ENCODE results near the gene SPEG.

The SPEG gene

DNA sequence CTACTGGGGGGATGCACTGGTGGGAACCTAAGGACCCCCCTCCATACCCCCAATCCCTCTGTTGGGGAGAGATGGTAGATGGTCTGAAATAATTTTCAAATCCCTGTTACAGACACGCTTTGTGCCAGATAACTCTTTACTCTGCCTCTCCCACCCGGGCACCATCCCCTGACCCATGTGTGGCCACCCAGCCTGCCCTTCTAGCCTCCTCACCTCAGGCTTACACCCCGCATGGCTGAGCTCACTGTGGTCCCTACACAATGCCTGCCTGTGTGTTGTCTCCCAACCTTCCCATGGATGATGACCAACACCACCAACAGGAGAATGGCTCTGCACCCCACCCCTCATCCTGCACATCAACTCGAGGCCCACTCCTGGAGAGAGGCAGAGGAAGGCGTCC is 15.0 kb downstream of the SPEG start:
- no peak for DNase-seq (ENCODE audit: low spot score)
- CTCF ChIA-PET, result no interaction called here
- 0 out of 2 replicates have a peak overlapping the region, but pooled peaks have one; percentile 5 for H3K27ac ChIP-seq
- TF ChIP-seq, protein P1, sequence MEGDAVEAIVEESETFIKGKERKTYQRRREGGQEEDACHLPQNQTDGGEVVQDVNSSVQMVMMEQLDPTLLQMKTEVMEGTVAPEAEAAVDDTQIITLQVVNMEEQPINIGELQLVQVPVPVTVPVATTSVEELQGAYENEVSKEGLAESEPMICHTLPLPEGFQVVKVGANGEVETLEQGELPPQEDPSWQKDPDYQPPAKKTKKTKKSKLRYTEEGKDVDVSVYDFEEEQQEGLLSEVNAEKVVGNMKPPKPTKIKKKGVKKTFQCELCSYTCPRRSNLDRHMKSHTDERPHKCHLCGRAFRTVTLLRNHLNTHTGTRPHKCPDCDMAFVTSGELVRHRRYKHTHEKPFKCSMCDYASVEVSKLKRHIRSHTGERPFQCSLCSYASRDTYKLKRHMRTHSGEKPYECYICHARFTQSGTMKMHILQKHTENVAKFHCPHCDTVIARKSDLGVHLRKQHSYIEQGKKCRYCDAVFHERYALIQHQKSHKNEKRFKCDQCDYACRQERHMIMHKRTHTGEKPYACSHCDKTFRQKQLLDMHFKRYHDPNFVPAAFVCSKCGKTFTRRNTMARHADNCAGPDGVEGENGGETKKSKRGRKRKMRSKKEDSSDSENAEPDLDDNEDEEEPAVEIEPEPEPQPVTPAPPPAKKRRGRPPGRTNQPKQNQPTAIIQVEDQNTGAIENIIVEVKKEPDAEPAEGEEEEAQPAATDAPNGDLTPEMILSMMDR (conservative IDR thresholded peaks at IDR 0.05; ENCODE audit: low read depth), result no peak
- POLR2A ChIA-PET (ENCODE audit: low non-redundant PET), result no interaction called here

DNA sequence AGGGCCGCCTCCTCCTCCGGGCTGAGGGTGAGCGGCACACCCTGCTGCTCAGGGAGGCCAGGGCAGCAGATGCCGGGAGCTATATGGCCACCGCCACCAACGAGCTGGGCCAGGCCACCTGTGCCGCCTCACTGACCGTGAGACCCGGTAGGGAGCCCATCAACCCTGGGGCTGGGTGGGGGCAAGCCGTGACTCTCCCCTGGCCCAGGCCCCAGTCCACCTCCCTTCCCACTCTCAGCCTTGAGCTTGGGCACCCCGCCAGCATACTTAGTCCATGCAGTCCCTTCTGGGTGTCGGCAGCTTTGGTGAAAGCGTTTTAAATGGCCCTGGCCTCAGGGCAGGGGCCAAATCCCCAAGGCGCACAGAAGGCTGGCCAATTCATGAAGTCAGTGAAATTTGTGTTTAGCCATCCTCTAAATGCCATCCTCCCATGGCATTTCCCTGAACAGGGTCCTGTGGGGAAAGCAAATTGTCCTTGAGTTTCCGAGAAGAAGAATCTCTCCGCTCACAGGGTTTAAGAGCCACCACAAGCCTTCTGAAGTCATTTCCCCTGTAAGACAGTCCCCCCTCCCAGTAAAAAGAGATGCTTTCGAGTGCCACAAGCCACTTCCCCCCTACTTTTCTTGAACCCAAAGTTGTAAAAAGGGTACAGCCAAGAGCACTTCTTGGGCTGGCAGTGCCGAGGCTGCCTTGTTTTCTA is 17.2 kb downstream of the SPEG start:
- peak overlapping the region; percentile 88 for H3K27ac ChIP-seq
- CTCF ChIA-PET, result interaction anchor here (0.5 kb wide), 1 partner anchor 49 kb away, joined by 4 read pairs; no protein-coding TSS in a partner anchor
- POLR2A ChIA-PET (ENCODE audit: low non-redundant PET), result no interaction called here
- no peak for DNase-seq (ENCODE audit: low spot score)
- TF ChIP-seq, protein P1 (conservative IDR thresholded peaks at IDR 0.05; ENCODE audit: low read depth), result no peak

DNA sequence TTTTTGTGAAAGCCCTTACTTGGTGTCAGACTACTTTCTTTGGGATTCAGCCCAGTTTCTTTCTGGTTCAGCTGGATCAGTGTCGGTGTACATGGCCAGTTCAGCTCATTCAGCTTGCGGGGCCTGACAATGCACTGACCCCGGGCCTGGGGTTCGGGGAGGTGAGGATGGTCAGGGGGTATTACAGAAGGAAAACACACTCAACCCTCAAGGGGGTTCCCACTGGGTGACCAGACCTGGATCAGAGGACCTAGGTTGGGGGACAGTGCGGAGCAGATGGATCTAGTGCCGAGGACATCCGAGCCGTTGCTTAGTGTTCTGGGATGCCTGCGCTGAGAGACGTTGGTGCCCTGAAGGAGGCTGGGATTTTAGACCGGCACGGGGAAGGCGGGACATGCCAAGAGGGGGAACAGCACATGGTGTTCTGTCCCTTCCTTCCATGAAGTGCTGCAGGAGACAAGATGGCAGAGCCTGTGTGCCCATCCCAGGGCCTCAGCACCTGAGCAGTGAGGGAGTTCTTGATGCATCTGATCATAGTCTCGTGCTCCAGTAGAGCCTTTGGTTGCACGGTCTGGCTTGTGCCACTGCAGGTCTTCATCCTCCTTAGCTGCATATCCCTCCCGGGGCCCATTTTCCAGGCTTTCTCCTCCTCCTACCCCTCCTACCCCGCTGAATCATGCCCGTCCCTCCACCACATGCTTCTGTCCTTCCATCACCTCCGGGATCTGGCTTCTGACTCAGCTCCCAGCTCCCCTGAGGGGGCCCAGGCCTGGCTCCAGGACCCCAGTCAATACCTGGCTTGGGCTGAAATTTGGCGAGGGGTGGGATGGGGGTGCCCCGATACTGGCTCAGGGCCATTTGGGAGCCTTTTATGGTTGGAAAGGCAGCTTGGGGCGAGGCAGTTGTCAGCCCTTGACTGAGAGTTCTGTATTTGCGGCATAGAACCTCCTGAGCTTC is 18.0 kb downstream of the SPEG start:
- H3K27ac ChIP-seq, result peak overlapping the region; percentile 88
- ChIA-PET POLR2A (ENCODE audit: low non-redundant PET) (interaction anchor here (1.1 to 1.3 kb wide), 3 partner anchors 8 to 65 kb away, joined by 3 to 5 read pairs (median 4); partner anchors contain the start of gene DNPEP), CTCF (interaction anchor here (1.0 to 1.3 kb wide), 2 partner anchors 43 to 88 kb away, joined by 3 read pairs; no protein-coding TSS in a partner anchor)
- TF ChIP-seq, protein P1 (conservative IDR thresholded peaks at IDR 0.05; ENCODE audit: low read depth), result no peak
- DNase-seq (ENCODE audit: low spot score), result peak; percentile 97

DNA sequence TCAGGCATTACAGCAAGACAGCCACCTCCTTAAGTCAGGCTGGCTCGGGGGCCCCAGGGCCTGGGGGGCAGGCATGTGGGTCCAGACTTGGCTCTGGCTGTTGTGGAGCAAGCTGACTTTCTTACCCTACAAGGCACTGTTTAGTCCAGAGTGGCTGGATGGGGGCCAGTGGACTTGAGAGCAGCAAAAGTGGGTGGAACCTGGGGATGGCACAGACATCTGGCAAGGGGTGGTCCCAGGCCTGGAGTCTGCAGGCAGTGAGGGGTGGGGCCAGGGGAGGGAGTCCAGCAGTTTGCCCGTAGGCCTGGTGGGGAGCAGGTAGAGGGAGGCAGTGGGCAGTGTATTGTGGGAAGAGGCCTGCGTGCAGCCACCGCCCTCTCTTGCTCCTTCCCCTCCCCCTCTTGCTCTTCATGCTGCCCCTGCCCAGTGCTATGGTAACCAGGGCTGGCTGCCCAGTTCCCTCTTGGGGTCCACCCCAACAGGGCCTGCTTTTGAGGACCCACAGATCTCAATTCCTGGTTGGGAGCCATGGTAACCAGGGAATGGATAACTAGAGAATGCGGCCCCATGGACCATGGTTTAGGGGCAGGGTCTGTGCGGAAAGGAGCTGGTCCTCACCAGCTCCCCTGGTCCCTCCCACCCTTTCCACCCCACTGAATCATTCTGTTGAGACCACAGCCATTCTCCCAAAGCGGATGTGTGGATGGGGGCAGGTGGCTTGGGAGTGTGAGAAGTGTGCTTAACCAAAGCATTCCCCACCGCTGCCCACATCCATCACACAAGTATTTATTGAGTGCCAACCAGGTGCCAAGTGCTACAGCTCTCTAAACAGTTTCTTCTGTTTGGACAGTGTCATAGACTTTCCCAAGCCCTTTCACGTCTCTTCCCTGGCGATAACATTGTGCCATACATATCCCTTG is 19.3 kb downstream of the SPEG start:
- DNase-seq (ENCODE audit: low spot score), result peak; percentile 36
- CTCF ChIA-PET, result interaction anchor here (0.6 to 1.3 kb wide), 3 partner anchors 41 to 87 kb away, joined by 3 read pairs; no protein-coding TSS in a partner anchor
- TF ChIP-seq, protein P1 (conservative IDR thresholded peaks at IDR 0.05; ENCODE audit: low read depth), result no peak
- peak overlapping the region; percentile 88 for H3K27ac ChIP-seq
- POLR2A ChIA-PET (ENCODE audit: low non-redundant PET), result interaction anchor here (1.1 to 1.3 kb wide), 3 partner anchors 10 to 66 kb away, joined by 3 to 5 read pairs (median 4); partner anchors contain the start of gene DNPEP

DNA sequence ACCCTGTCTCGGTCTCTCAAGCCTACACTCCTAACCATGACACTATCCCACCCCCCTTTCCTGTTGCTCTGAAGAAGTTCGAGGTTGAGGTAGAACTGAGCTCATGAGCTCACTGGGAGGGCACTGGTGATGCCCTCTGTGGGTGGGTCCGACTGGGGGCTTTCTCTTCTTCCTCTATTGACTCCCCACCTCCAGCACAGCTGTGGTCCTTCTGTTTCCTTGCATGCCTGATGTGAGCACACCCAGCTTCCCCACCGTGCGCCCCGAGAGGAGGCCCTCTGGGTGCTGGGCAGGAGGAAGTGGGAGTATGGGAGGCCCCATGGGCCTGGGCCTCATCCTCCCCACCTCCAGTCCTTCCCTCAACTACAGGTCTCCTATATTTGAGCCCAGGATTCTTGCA is 20.9 kb downstream of the SPEG start:
- DNase-seq (ENCODE audit: low spot score), result no peak
- no peak overlapping the region for H3K27ac ChIP-seq
- CTCF ChIA-PET, result interaction anchor here (1.1 kb wide), 1 partner anchor 16 kb away, joined by 3 read pairs; no protein-coding TSS in a partner anchor
- POLR2A ChIA-PET (ENCODE audit: low non-redundant PET), result no interaction called here
- TF ChIP-seq, protein P1 (conservative IDR thresholded peaks at IDR 0.05; ENCODE audit: low read depth), result no peak
